ENCODE measurements around the gene ICA1L. TPM values are rescaled to one million over a fixed set of nuclear protein-coding genes. Genes with fewer than 3 reads are reported as not detected.

Gene ICA1L
- polyA plus RNA-seq, 1 of the 3 experiments (the other 2 are of a cell fraction) = 3.7 TPM

GRCh38 chr2:202911512-202912341 is 40.2 kb upstream of the ICA1L start, which contains the start of the genes CARF and WDR12 (continued):
- TF ChIP-seq IRF3 (IDR thresholded peaks at IDR 0.05; ENCODE audit: low read depth, low read length) (no peak), JUND (IDR thresholded peaks at IDR 0.05) (no peak), POLR2AphosphoS5 (IDR thresholded peaks at IDR 0.05; ENCODE audit: low read depth, low read length) (peak; percentile 73), NRF1 (IDR thresholded peaks at IDR 0.05; ENCODE audit: low read depth, low read length) (peak; percentile 70), CHD2 (IDR thresholded peaks at IDR 0.05; ENCODE audit: low read length, partially characterized antibody) (peak; percentile 90), REST (IDR thresholded peaks at IDR 0.05; ENCODE audit: low read depth, low read length) (0 out of 2 replicates have a peak, but pooled peaks have one; percentile 15), YY1 (IDR thresholded peaks at IDR 0.05; ENCODE audit: low read depth) (peak; percentile 66; the same call in 1 of the 2 replicates), GATA2 (CRISPR knock-in tag; IDR thresholded peaks at IDR 0.05) (no peak), FOSL2 (IDR thresholded peaks at IDR 0.05; ENCODE audit: borderline replicate concordance, low read depth) (no peak), FOXJ3 (CRISPR knock-in tag; IDR thresholded peaks at IDR 0.05) (no peak), RCOR1 (IDR thresholded peaks at IDR 0.05; ENCODE audit: low read length) (no peak), RAD21 (IDR thresholded peaks at IDR 0.05; ENCODE audit: low read length) (no peak), RXRA (IDR thresholded peaks at IDR 0.05; ENCODE audit: borderline replicate concordance, low read depth) (no peak), SIN3A (IDR thresholded peaks at IDR 0.05; ENCODE audit: borderline replicate concordance, low read depth, low read length) (peak; percentile 87)
- TF ChIP-seq, protein P1, sequence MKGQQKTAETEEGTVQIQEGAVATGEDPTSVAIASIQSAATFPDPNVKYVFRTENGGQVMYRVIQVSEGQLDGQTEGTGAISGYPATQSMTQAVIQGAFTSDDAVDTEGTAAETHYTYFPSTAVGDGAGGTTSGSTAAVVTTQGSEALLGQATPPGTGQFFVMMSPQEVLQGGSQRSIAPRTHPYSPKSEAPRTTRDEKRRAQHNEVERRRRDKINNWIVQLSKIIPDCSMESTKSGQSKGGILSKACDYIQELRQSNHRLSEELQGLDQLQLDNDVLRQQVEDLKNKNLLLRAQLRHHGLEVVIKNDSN (IDR thresholded peaks at IDR 0.05; ENCODE audit: borderline replicate concordance, low read depth) = no peak
- TF ChIP-seq, protein P2, sequence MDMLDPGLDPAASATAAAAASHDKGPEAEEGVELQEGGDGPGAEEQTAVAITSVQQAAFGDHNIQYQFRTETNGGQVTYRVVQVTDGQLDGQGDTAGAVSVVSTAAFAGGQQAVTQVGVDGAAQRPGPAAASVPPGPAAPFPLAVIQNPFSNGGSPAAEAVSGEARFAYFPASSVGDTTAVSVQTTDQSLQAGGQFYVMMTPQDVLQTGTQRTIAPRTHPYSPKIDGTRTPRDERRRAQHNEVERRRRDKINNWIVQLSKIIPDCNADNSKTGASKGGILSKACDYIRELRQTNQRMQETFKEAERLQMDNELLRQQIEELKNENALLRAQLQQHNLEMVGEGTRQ (IDR thresholded peaks at IDR 0.05; ENCODE audit: borderline replicate concordance, low read depth, low read length) = no peak
- TF ChIP-seq, protein P3, sequence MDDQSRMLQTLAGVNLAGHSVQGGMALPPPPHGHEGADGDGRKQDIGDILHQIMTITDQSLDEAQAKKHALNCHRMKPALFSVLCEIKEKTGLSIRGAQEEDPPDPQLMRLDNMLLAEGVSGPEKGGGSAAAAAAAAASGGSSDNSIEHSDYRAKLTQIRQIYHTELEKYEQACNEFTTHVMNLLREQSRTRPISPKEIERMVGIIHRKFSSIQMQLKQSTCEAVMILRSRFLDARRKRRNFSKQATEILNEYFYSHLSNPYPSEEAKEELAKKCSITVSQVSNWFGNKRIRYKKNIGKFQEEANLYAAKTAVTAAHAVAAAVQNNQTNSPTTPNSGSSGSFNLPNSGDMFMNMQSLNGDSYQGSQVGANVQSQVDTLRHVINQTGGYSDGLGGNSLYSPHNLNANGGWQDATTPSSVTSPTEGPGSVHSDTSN (IDR thresholded peaks at IDR 0.05) = no peak
- TF ChIP-seq, protein P4, sequence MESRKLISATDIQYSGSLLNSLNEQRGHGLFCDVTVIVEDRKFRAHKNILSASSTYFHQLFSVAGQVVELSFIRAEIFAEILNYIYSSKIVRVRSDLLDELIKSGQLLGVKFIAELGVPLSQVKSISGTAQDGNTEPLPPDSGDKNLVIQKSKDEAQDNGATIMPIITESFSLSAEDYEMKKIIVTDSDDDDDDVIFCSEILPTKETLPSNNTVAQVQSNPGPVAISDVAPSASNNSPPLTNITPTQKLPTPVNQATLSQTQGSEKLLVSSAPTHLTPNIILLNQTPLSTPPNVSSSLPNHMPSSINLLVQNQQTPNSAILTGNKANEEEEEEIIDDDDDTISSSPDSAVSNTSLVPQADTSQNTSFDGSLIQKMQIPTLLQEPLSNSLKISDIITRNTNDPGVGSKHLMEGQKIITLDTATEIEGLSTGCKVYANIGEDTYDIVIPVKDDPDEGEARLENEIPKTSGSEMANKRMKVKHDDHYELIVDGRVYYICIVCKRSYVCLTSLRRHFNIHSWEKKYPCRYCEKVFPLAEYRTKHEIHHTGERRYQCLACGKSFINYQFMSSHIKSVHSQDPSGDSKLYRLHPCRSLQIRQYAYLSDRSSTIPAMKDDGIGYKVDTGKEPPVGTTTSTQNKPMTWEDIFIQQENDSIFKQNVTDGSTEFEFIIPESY (IDR thresholded peaks at IDR 0.05; ENCODE audit: borderline replicate concordance, low read depth) = peak; percentile 92
